Sigmoid colon (tissue), 4 donors: Measurements from ENCODE around the gene TAF1B.

Experiments used
- CTCF ChIP-seq, 4 experiments: fragments of 450-650 bp in 3 of 4; fragments of 200-600 bp in 1 of 4; IDR thresholded peaks; one replicate each; pipeline ENCODE4 v1.5.1; 2016 to 2019; ENCODE audit warnings: antibody characterized with exemption in 4 of 4, mild to moderate bottlenecking in 3 of 4, moderate library complexity in 2 of 4
- POLR2A ChIP-seq, 2 donors: fragments of 450-650 bp; IDR thresholded peaks; one replicate each; pipeline ENCODE4 v1.6.1; 2016; ENCODE audit warnings: antibody characterized with exemption in 2 of 2, mild to moderate bottlenecking in 2 of 2, moderate library complexity in 2 of 2
- POLR2AphosphoS5 ChIP-seq, 4 donors: sonication (generic); formaldehyde crosslinking; IDR thresholded peaks; one replicate each; pipeline ENCODE4 v1.6.1; 2017; ENCODE audit warnings: antibody characterized with exemption in 4 of 4

- TF ChIP-seq CTCF (IDR thresholded peaks at IDR 0.05) (no peak), POLR2AphosphoS5 (IDR thresholded peaks at IDR 0.05) (no peak), POLR2A (IDR thresholded peaks at IDR 0.05) (no peak)
These were observed 6.8 kb upstream of the TAF1B start for GRCh38 chr2:9836517-9836916.
